GM21447 (cell line): ENCODE results near the gene ERC2.

Experiments used
- ATAC-seq: cut with Tn5 transposase; IDR thresholded peaks from one replicate; pipeline ENCODE4 v1.9.1; 2021; ENCODE audit not compliant: unreplicated experiment

The ERC2 gene

DNA sequence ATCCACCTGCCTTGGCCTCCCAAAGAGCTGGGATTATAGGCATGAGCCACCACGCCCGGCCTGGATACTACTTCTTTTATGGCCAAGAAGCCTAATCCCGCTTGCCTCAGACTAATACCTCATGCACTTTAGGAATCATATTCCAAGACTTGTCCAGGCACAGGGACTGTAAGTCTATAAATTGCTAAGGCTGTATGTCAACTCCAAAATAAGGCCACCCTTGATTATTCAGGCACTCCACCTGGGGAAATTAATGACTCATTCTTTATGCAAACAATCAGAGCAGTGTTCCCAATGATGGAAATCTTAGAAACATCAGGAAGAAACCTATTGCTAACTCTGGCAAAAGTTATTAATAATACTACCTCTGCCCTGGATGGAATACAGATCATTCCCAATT, 98.4 kb downstream of the ERC2 start:
- ATAC-seq, result no peak

- no peak for ATAC-seq
Observed at GRCh38 chr3:56368846-56369245, 99.4 kb downstream of the ERC2 start.

DNA sequence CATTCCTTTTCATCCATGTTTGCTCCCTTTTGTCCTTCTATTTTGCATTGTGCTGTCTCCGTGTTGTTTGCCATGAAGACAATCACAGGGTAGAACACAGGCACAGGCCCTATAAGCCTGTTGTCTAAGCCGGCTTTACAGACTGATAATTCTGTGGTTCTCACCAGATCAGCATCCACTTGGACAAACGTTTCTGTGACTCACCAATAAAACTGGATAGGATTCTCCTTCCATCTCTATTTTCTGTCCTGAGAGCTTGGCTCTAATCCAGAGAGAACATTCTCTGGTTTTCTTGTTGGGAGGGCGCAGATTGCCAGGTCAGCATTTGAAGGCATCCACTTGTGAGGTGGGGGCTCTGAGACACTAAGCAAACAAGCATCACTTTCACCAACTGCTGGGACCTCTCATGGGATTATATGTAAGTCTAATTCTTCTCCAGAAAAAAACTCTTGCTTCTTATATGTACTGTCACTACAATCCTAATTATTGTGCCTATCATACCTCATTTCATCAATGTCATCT, 101.6 kb downstream of the ERC2 start:
- ATAC-seq, result no peak

GRCh38 chr3:56365905-56366640, 102.2 kb downstream of the ERC2 start:
- ATAC-seq, result no peak

DNA sequence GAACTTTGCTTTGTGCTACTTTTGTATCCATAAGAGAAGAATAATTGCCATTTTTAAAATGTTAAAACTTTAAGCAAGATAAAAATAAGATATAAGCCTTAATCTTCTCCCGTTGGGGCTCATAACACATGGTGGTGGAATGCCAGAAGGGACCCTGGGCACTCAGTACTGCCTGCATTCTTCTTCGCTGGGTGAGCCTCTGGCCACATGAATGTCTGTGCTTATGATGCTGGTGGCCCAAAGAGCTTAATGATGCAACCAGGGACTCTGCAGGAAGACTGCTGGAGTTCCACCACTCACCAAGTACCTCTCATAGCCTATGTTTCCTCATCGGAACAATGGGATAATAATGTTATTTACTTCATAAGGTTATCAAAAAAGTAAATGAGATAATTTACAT, 103.6 kb downstream of the ERC2 start:
- ATAC-seq, result no peak

GRCh38 chr3:56363720-56364119, 104.5 kb downstream of the ERC2 start:
- ATAC-seq, result no peak

DNA sequence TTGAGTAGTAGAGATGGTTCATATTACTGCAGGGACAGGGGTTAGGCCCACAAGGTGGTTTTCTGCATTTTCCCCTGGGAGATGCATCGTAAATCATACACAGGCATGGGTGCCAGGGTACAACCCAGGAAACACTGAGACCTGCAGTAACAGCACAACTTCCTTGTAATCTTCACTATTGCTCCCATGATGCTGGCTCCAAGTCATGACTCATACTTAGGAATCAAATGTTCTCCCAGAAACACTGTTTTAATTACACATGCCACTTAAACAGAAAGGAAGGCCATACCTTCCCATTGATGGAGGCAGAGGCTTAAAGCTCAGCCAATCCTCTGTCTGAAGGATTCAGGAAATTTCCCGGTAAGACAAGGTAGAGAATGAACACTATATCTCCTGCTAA, 106.5 kb downstream of the ERC2 start:
- ATAC-seq, result no peak

DNA sequence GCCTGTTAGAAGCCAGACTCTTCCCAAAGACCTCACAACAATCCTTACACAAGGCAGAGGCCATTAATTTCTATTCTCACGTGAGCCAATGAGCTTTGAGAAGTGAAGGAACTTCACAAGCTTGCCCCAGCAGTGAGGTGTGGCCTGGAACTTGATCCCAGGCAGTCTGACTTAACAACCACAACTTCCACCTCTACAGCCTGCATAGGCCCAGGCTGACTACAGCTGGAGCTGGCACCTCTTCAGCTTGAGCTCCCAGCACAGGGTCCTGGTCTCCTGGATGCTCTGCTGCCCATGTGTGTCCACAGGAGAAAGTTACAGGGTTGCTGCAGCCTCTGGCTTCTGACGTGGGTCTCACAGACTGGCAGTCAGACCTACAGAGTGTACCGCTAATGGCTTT, 111.0 kb downstream of the ERC2 start:
- ATAC-seq, result no peak

DNA sequence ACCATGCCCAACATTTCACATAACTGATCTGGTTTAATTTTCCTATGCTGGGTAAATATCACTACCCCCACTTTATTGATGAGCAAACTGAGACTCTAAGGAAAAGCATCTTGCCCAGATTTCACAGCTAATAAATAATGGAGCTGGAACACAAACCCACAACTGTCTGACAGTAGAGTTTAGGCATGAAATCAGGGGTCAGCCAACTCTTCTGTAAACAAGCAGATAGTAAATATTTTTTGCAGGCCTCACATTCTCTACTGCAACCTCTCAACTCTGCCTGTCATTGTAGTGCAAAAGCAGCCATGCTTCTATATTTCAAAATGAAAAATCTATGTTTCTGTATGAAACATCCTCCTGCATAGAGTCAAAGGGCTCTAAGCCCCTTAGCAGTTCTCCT, 111.5 kb downstream of the ERC2 start:
- no peak for ATAC-seq

DNA sequence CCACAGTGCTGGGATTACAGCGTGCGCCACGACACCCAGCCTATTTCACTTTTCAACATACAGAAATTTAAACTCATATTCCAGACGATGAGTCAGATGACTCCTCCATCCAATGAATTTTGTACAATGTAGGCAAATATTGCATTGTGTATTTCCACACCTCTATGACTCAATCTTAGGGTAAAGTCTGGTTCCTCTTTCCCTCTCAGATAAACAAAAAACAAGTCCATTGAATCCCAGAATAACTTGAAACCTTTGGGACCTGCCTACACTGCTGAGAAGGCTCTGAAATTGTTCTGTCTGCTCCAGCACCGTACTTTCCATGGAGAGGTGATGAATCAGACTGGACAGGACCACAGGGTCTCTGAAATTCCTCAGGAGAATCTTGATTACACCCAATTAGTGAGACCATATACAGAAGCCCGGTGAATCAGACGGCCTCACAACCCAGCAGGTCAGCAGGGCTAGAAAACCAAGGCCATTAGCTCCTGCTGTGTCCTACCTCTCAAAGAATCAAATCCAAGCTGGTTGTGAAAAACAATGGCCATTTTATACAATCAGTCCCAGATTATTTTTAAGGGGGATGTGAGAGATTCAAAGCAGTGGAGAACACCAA, 112.6 kb downstream of the ERC2 start:
- no peak for ATAC-seq

DNA sequence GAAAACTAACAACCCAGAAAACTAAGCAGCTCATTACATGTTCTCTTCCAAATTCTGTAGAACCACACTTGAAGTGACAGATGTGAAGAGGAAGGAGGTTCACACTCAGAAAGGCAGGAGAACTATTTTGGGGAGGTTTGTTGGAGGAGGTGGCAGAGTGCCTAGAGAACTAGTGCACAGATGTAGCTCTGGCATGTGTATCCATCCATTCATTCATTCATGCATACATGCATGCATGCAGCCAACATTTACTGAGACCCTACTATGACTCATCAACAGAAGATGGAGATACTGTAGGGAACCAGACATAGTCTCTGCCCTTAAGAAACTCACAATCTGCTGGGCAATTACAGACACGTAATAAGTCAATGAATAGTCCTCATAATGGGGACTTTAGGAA, 116.7 kb downstream of the ERC2 start:
- no peak for ATAC-seq

GRCh38 chr3:56347219-56347871, 120.9 kb downstream of the ERC2 start:
- peak; percentile 51 for ATAC-seq

- ATAC-seq, result no peak
Observed at GRCh38 chr3:56342475-56342874, 125.8 kb downstream of the ERC2 start.

DNA sequence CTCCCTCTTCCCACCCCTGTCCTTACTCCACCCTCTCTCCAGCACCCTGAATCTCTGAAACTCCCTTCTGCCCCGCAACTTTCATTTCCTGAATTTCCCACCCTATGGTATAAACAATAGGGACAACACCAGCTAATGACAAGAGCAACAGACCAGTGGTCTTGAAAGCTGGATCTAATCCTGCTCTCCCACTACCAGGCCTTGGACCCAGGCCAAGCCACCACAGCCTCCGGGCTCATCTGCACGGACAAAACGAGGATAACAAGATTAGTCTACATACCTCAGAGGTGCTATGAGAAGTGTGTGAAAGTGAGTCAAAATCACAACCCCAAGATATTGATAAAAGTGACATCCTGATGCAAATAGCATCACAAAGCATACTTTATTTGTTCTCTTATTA, 128.6 kb downstream of the ERC2 start:
- ATAC-seq, result no peak

GRCh38 chr3:56339244-56339643, 129.0 kb downstream of the ERC2 start:
- no peak for ATAC-seq

DNA sequence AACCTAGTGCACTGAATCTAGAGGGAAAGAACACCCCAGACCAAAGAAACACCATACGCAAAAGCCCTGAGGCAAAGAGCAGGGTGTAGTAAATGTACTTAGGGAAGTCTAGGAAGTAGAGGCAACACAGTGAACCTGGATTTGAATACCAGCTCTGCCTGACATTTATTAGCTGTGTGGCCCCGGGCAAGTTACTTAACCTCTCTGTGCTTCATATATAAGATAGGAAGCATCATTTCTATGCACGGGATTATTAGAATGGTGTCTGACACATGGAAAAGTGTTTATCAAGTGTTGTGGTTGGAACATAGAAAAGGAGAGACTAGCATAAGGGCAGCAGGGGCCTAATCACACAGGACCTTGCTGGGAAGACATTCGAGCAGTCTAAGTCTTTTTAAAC, 132.2 kb downstream of the ERC2 start:
- ATAC-seq, result no peak

DNA sequence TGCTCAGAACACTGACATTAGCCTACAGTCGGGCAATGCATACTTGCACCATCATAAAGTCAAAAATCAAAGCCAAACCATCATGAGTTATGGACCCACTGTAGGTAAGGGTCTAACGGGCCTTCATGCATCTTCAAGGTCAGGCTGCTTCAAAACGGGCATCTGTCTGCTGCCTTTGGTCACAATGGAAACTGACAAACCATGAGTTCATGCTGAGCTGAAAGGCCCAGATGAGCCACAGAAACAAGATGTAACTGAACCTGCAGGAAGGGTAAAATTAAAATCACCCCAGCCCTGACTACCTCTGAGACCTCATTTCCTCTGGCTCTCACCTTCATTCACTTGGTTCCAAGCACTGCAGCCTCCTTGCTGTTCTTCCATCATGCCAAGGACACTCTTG, 143.8 kb downstream of the ERC2 start:
- no peak for ATAC-seq

GRCh38 chr3:56323986-56324420, 144.3 kb downstream of the ERC2 start:
- no peak for ATAC-seq

GRCh38 chr3:56322862-56323261, 145.4 kb downstream of the ERC2 start:
- no peak for ATAC-seq

DNA sequence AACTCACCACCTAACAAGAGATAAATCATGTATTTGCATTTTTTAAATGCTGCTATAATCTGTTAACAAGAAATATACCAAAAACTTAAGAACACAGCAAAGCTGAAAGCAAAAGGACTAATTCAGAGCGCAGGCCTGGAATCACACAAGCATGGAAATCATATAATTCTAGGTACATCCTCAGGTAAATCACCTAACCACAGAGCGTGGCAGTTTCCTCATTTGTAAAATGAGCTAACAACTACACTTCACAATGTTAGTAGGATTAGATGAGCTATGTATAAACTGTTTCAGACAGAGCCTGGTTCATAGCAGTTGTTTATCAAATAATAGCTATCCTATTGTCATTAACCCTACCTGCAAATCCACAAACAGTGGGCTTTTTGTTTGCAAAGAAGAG, 146.4 kb downstream of the ERC2 start:
- no peak for ATAC-seq

- no peak for ATAC-seq
Observed at GRCh38 chr3:56321383-56321782, 146.9 kb downstream of the ERC2 start.

DNA sequence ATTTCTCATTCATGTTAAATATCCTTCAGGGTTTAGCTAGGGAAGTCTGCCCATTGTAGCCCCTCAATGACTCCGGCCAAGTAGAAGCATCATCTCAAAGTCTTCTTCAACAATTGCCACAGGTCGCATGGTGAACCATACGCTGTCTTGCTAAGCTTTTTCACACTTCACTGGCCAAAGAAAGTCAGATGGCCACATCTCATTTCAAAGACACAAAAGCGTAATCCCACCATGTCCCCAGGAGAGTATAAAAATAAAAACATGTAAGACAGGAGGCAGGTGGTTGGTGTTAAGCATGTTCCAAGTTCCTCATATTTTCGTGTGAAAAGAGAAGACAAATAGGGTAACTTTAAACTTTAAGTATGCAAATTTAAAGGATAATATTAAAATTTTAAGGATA, 147.4 kb downstream of the ERC2 start:
- no peak for ATAC-seq
